ENCODE data around the gene TRIM75. TPM values are rescaled to one million over a fixed set of nuclear protein-coding genes. Genes with fewer than 3 reads are reported as not detected.

The TRIM75 gene
- total and polyA plus RNA-seq, 2 of the 13 experiments (the other 11 are each of a cell fraction or from before 2014, with no cell fraction given), result not detected

DNA sequence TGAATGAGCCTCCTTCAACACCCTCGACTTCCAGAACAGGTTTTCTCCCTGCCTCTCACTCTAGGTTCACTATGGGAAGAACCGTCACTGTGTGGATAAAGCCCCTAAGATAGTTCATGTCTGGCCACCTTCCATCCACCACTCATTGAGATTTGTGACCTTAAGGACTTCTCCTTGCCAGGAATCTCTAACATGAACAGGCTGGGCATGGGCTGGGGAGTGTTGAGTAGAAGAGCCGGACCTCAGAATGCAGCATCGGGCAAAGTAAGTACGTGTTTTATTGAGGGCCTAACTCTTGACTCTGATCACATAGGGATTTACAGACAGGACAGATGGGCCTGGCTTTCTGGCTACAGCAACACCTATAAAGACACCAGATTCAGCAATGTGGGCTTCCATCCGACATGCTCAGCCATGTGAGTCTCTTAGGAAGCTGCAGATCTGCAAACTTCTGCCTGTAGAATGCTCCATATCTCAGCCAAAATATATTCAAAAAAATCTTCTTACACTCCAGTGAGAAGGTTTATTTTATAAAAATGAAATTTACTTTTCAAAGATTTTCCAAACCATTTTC, 48.2 kb upstream of the TRIM75 start (continued):
- TF ChIP-seq ZNF143 (CRISPR knock-in tag; IDR thresholded peaks at IDR 0.05), result no peak

DNA sequence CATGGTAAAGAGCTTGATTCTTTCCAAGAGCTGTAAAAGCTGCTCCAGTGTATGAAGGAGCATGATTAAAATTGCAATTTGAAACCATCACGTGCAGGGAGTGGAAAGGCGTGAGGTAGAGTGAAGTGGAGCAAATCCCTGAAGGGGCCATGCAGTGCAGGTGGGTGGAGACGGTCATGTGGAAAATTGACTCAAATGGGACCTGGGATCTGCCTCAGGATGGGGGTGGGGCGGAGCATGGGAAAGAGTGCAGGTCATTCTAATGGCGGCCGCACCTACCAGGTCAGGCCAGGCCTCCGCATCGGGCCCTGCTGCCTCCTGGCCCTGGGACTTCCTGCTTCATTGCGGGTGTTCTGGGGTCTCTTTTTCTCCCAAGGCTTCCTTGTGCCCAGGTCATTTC, 47.2 kb upstream of the TRIM75 start:
- POLR2A ChIA-PET, result no interaction called here
- Histone ChIP-seq H4K20me1 (ENCODE audit: insufficient read depth, low read length) (no peaks in the 10 kb centered on the region), H3K4me1 (ENCODE audit: insufficient read depth, low read length) (peaks cover 6% of the 10 kb centered on the region; the same call in 1 of the 2 replicates), H3K36me3 (replicated peaks in 1 of 2; ENCODE audit: control insufficient read depth in 1 of 2, insufficient read depth in 2 of 2, low read length in 2 of 2) (no peaks in the 10 kb centered on the region), H3K27ac (ENCODE audit: extremely low read length, insufficient read depth, low read length) (no peak overlapping the region), H3K9me3 (ENCODE audit: low read length) (no peaks in the 10 kb centered on the region), H3K27me3 (ENCODE audit: control insufficient read depth in 1 of 2, insufficient read depth in 2 of 2, low read length in 2 of 2) (peaks cover 0 to 4% of the 10 kb centered on the region in 2 experiments; a peak in 2 of 5 replicates), H2AFZ (ENCODE audit: low read length) (no peak overlapping the region), H3K9ac (ENCODE audit: insufficient read depth, low read depth, low read length) (no peak overlapping the region), H3K4me3 (replicated peaks in 1 of 3; ENCODE audit: insufficient read depth in 1 of 3, low read depth in 2 of 3, low read length in 3 of 3) (no peak overlapping the region), H3K79me2 (ENCODE audit: insufficient read depth, low read length) (no peaks in the 10 kb centered on the region), H3K4me2 (ENCODE audit: low read depth, low read length) (no peak overlapping the region)
- TF ChIP-seq ZNF530 (CRISPR knock-in tag; IDR thresholded peaks at IDR 0.05; ENCODE audit: low read depth) (no peak), ZNF550 (CRISPR knock-in tag; IDR thresholded peaks at IDR 0.05; ENCODE audit: borderline replicate concordance) (no peak), ELF3 (CRISPR knock-in tag; IDR thresholded peaks at IDR 0.05) (no peak), ZNF549 (CRISPR knock-in tag; IDR thresholded peaks at IDR 0.05) (no peak), JARID2 (CRISPR knock-in tag; IDR thresholded peaks at IDR 0.05; ENCODE audit: insufficient replicate concordance) (no peak), SOX13 (IDR thresholded peaks at IDR 0.05) (no peak), SOX13 (CRISPR knock-in tag; conservative IDR thresholded peaks at IDR 0.05 in 1 of 2, IDR thresholded peaks at IDR 0.05 in 1 of 2) (no peak), FOXK2 (IDR thresholded peaks at IDR 0.05) (no peak), SRSF1 (optimal IDR thresholded peaks at IDR 0.05; ENCODE audit: low read depth, low read length) (no peak), REPIN1 (CRISPR knock-in tag; IDR thresholded peaks at IDR 0.05; ENCODE audit: borderline replicate concordance, low read depth) (no peak), ARNTL (CRISPR knock-in tag; IDR thresholded peaks at IDR 0.05) (no peak), ZNF17 (CRISPR knock-in tag; IDR thresholded peaks at IDR 0.05) (no peak), ZNF232 (CRISPR knock-in tag; IDR thresholded peaks at IDR 0.05; ENCODE audit: borderline replicate concordance) (no peak), ZFY (CRISPR knock-in tag; IDR thresholded peaks at IDR 0.05) (no peak), ZNF552 (CRISPR knock-in tag; IDR thresholded peaks at IDR 0.05; ENCODE audit: borderline replicate concordance) (no peak), SETDB1 (CRISPR knock-in tag; IDR thresholded peaks at IDR 0.05; ENCODE audit: borderline replicate concordance) (no peak)
- TF ChIP-seq, protein P1, sequence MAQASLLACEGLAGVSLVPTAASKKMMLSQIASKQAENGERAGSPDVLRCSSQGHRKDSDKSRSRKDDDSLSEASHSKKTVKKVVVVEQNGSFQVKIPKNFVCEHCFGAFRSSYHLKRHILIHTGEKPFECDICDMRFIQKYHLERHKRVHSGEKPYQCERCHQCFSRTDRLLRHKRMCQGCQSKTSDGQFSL (CRISPR knock-in tag; IDR thresholded peaks at IDR 0.05), result no peak
- TF ChIP-seq, protein P2, sequence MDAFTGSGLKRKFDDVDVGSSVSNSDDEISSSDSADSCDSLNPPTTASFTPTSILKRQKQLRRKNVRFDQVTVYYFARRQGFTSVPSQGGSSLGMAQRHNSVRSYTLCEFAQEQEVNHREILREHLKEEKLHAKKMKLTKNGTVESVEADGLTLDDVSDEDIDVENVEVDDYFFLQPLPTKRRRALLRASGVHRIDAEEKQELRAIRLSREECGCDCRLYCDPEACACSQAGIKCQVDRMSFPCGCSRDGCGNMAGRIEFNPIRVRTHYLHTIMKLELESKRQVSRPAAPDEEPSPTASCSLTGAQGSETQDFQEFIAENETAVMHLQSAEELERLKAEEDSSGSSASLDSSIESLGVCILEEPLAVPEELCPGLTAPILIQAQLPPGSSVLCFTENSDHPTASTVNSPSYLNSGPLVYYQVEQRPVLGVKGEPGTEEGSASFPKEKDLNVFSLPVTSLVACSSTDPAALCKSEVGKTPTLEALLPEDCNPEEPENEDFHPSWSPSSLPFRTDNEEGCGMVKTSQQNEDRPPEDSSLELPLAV (CRISPR knock-in tag; conservative IDR thresholded peaks at IDR 0.05; ENCODE audit: low read depth), result no peak
- TF ChIP-seq, protein P3, sequence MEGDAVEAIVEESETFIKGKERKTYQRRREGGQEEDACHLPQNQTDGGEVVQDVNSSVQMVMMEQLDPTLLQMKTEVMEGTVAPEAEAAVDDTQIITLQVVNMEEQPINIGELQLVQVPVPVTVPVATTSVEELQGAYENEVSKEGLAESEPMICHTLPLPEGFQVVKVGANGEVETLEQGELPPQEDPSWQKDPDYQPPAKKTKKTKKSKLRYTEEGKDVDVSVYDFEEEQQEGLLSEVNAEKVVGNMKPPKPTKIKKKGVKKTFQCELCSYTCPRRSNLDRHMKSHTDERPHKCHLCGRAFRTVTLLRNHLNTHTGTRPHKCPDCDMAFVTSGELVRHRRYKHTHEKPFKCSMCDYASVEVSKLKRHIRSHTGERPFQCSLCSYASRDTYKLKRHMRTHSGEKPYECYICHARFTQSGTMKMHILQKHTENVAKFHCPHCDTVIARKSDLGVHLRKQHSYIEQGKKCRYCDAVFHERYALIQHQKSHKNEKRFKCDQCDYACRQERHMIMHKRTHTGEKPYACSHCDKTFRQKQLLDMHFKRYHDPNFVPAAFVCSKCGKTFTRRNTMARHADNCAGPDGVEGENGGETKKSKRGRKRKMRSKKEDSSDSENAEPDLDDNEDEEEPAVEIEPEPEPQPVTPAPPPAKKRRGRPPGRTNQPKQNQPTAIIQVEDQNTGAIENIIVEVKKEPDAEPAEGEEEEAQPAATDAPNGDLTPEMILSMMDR (CRISPR knock-in tag; IDR thresholded peaks at IDR 0.05), result no peak
- TF ChIP-seq, protein P4, sequence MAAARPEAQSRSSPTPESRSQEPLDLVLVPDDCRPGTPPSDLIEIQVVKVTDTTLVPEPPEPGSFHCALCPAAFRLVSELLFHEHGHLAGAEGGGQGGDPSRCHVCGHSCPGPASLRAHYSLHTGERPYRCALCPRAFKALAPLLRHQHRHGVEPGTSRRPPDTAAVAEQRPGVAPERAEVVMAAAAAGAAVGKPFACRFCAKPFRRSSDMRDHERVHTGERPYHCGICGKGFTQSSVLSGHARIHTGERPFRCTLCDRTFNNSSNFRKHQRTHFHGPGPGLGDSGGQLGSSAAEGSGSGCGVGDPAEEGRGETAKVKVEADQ (CRISPR knock-in tag; IDR thresholded peaks at IDR 0.05; ENCODE audit: borderline replicate concordance), result no peak
- 59% methylated on average over 9 of the region's 9 CpGs for WGBS (ENCODE audit: low lambda C conversion rate)
- DNase-seq (ENCODE audit: low spot score), result no peak
- BruUV-seq (replicated peaks), result no TSS peak
- intact Hi-C loops (cut with micrococcal nuclease; ENCODE audit: unreplicated experiment), result no loop called here
- in situ Hi-C loops (cut with HindIII; ENCODE audit: extremely low pct_ligation_motif_present, low pct_unique_long_range_greater_than_20kb), result no loop called here
- no peak for FAIRE-seq
- no peak for ATAC-seq
- CTCF ChIA-PET (ENCODE audit: low intra/inter-chr PET ratio, low total read pairs), result no interaction called here
